ENCODE results near the gene ICAM2.
"Not testable (repeated sequence)": the region's sequence is repeated elsewhere in the genome, so short reads cannot be mapped to it uniquely, and the experiment has no call there.

ICAM2 gene

GRCh38 chr17:64009571-64010402, 10.6 kb downstream of the ICAM2 start:
- DNase-seq (ENCODE audit: low read depth): no peak

DNA sequence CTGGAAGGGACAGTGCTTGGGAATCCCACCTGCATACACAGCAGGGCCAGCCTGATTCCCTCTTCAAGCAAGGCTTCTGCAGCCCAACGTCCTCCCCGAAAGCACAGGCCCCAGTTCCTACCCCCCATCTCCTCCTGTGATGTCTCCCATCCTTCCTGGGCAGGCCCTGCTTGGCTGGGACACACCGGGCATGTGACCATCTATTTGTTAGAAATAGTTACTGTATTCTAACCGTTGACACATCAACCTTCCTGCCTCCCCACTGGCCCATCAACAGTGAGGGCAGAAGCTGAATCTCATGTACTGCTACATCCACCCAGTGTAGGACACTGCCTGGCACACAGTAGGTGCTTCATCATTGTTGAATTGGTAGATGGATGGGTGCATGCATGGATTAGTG, 11.6 kb downstream of the ICAM2 start:
- DNase-seq (ENCODE audit: low read depth): no peak

DNA sequence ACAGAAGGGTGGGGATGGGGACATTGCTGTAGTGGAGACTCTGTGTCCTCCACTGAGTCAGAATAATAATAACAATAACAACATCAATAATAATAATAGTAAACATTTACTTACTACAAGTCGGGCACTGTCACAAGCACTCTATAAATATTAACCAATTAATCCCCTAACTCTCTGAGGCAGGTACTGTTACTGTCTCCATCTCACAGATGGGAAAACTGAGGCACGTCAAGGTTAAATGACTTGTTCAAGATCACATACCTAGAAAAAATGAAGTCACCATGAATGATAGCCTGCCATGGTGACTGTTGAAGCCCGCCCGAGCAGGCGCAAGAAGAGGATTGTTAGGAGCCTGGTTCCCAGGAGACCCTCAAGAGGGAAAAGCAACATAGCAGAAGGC, 12.1 kb downstream of the ICAM2 start:
- DNase-seq (ENCODE audit: low read depth): no peak

DNA sequence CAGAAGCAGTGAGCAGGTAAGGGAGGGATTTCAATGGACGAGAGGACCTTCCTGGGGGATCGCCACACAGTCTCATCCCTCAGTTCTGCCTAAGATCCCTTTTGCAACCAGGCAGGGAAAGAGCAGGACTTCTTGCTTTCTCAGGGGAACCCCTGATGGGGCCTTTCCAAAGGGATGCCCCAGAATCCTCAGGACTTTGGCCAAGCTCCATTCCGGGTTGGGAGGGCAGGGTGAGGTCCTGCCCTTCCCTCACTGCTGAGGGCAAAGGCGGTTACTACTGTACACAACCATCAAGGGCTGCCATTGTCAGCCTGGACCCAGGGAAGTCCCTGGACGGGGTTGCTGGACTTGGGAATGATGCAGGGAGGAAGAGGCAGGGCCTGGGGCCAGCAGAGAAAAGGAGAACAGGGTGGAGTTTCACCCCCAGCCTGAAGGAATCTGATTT, 12.6 kb downstream of the ICAM2 start:
- DNase-seq (ENCODE audit: low read depth): no peak

GRCh38 chr17:64007089-64007837, 13.2 kb downstream of the ICAM2 start:
- DNase-seq (ENCODE audit: low read depth): not testable (repeated sequence)

- peak; percentile 33 for DNase-seq (ENCODE audit: low read depth)
Observed at GRCh38 chr17:64006361-64007088, 13.9 kb downstream of the ICAM2 start.

GRCh38 chr17:64005734-64006167, 14.7 kb downstream of the ICAM2 start:
- DNase-seq (ENCODE audit: low read depth): no peak

- no peak for DNase-seq (ENCODE audit: low read depth)
Observed at GRCh38 chr17:64004903-64005733, 15.3 kb downstream of the ICAM2 start.

DNA sequence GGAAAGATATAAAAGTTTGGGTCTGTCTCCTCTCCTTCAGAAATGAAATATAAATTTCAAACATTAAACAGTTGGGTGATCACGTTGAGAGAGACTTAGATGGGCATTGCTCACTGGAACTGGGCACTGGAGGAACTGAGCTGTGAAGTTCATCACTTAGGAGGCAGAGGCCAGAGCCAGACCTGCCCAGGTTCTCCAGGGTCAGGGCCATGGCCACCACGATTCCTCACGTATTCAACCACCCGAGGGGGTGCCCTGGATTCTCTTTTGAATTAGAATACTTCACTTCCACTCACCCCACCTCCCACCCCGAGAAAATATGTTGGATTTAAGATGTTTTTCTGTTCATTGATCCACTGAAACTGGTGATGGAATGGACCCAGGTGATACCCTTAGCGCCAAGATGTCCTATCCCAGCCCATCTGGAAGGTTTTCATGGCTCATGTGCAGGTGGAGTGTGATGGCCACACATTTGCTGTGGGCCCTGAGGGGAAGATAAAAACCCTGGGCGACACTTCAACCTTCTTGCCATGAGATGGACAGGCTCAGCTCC, 16.1 kb downstream of the ICAM2 start:
- DNase-seq (ENCODE audit: low read depth): no peak

- no peak for DNase-seq (ENCODE audit: low read depth)
Observed at GRCh38 chr17:64003526-64004121, 16.8 kb downstream of the ICAM2 start.

- no peak for DNase-seq (ENCODE audit: low read depth)
Observed at GRCh38 chr17:64002658-64003525, 17.5 kb downstream of the ICAM2 start.

DNA sequence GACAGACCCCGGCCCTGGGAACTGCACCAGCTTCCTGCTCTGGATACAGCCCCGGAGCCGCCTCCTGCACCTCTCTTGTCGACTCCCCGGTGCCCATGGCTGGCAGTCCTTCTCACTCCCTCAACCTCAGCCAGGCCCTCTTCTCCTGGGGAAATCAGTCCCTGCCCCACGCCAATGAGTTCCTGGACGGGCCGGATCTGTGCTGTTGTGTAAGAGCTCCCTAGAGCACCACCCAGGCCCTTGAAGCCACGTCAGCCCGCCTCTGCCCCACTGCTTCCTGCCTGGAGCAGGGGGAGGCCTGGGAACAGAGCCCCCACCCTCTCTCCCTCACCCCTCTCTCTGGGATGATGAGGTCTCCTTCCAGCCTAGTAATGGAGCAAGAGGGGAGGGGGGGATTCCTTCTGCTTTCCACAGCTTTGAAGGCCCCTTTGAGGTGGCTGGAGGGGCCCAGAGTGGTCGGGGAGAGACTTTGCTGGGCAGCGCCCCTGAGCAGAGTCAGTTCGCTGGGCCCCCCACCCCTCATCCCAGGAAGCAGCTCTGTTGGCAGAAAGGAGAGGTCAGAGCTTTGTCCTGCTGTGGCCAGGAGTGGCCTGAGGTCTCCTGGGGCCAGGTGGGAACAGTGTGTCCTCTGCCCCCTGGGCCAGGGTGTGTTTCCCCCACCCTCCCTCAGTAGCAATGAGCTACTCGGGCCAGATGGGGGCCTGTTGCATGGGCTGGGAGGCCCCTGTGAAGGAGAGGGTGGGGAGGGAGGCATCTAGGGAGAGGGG, 18.5 kb downstream of the ICAM2 start:
- peak; percentile 37 for DNase-seq (ENCODE audit: low read depth)

GRCh38 chr17:64001091-64001579, 19.3 kb downstream of the ICAM2 start:
- no peak for DNase-seq (ENCODE audit: low read depth)

DNA sequence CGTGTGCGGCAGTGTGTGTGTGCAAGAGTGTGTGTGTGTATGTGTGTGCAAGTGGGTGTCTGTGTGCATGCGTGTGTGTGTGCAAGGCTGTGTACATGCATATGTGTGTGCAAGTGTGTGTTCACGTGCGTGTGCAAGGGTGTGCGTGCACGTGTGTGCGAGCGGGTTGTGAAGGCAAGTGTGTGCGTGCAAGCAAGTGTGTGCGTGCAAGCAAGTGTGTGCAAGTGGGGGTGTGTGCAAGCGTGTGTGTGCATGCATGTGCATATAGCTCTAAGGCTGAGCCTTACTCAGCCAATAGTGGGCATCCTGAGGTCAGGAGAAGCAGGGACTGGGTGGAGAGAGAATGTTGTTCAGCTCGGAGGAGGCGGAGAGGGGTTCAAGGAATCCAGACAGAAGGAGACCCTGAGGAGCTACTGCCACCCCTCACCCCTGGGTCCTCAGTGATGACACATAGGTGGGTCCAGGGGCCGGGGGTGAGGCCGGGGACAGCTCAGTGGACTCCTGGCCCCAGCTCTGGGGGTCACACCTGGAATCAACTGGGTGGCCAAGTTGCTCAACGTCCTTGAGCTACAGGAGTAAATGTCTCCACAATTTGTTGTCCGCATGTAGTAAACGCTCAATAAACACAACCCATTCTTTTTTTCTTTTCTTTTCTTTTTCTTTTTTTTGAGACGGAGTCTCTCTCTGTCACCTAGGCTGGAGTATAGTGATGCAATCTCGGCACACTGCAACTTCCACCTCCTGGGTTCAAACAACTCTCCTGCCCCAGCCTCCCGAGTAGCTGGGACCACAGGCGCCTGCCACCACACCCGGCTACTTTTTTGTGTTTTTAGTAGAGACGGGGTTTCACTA, 20.5 kb downstream of the ICAM2 start:
- DNase-seq (ENCODE audit: low read depth): no peak

DNA sequence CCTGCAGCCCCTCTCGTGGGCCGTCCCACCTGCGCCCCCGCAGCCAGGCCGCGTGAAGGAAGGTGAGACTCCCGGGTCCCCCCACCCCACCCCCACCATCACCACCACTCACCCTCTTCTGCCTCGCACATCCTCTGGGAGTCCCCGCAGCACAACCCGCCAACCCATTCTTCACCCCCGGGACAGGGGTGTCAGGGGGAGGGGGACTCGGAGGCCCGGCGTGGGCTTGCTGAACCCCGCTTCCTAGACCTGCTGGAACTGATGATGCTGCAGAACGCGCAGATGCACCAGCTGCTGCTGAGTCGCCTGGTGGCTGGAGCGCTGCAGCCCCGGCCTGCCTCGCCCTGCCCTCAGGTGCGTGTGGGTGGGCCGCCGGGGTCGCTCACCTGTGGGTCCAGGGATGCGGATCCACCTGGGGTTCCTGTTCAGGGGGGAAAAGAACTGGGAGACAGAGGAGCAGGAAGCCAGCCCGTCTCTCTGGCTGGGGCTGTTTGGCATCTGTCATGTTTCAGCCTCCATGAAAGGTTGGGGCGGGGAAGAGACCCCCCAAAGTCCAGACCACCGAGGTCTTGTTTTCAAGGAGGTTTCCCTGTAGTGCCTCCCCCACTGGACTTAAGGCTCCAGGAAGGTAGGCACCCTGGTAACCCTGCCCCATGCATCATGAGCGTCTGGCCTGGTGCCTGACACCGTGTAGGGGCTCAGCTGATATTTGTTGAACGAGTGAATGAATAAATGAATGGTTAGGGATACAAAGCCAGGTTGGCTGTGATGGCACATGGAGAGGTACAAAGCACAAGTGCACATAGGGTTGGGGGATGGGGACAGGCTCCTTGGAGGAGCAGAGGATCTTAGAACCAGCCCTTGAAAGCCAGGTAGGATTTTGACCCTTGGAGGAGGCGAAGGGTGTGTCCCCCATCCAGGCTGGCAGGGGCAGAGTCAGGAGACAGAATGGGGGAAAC, 21.4 kb downstream of the ICAM2 start:
- DNase-seq (ENCODE audit: low read depth): no peak

- peak; percentile 17 for DNase-seq (ENCODE audit: low read depth)
Observed at GRCh38 chr17:63998050-63998720, 22.2 kb downstream of the ICAM2 start, which contains the start of gene PRR29. TSS of gene PRR29 (plus strand) at chr17:63998351. CDS start at chr17:63998365, 14 bp downstream.
